ENCODE measurements around the gene PSMB10.

Gene PSMB10

GRCh38 chr16:67926181-67926750, 10.4 kb downstream of the PSMB10 start:
- no peak overlapping the region for H3K4me2 ChIP-seq (ENCODE audit: low read depth, low read length, poor library complexity, severe bottlenecking)
- H3K9ac ChIP-seq (ENCODE audit: low read length), result no peak overlapping the region
- H3K27ac ChIP-seq (ENCODE audit: low read depth, low read length), result no peak overlapping the region
- H3K9me3 ChIP-seq (ENCODE audit: insufficient read depth, low read length), result no peaks in the 10 kb centered on the region
- no peak for TF ChIP-seq EZH2phosphoT487 (conservative IDR thresholded peaks at IDR 0.05; ENCODE audit: low read length)
- TF ChIP-seq, protein P1, sequence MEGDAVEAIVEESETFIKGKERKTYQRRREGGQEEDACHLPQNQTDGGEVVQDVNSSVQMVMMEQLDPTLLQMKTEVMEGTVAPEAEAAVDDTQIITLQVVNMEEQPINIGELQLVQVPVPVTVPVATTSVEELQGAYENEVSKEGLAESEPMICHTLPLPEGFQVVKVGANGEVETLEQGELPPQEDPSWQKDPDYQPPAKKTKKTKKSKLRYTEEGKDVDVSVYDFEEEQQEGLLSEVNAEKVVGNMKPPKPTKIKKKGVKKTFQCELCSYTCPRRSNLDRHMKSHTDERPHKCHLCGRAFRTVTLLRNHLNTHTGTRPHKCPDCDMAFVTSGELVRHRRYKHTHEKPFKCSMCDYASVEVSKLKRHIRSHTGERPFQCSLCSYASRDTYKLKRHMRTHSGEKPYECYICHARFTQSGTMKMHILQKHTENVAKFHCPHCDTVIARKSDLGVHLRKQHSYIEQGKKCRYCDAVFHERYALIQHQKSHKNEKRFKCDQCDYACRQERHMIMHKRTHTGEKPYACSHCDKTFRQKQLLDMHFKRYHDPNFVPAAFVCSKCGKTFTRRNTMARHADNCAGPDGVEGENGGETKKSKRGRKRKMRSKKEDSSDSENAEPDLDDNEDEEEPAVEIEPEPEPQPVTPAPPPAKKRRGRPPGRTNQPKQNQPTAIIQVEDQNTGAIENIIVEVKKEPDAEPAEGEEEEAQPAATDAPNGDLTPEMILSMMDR (IDR thresholded peaks at IDR 0.05; ENCODE audit: insufficient read depth, low read length, poor library complexity, severe bottlenecking), result no peak
- H3K27me3 ChIP-seq (ENCODE audit: low read length), result no peaks in the 10 kb centered on the region
- H4K20me1 ChIP-seq (ENCODE audit: low read depth, low read length), result no peaks in the 10 kb centered on the region; the same call in 1 of the 2 replicates
- H3F3A ChIP-seq (ENCODE audit: insufficient read depth), result no peaks in the 10 kb centered on the region
- no peak overlapping the region for H3K4me3 ChIP-seq (ENCODE audit: insufficient read depth, low read length, poor library complexity, severe bottlenecking)
- no peaks in the 10 kb centered on the region for H3K9me2 ChIP-seq (replicated peaks; ENCODE audit: insufficient read depth, low read length)
- no peaks in the 10 kb centered on the region for H3K36me3 ChIP-seq (ENCODE audit: low read length)
- H2AFZ ChIP-seq (ENCODE audit: low read depth, low read length, severe bottlenecking), result no peak overlapping the region
- H3K79me2 ChIP-seq (ENCODE audit: insufficient read depth, low read length), result no peaks in the 10 kb centered on the region

DNA sequence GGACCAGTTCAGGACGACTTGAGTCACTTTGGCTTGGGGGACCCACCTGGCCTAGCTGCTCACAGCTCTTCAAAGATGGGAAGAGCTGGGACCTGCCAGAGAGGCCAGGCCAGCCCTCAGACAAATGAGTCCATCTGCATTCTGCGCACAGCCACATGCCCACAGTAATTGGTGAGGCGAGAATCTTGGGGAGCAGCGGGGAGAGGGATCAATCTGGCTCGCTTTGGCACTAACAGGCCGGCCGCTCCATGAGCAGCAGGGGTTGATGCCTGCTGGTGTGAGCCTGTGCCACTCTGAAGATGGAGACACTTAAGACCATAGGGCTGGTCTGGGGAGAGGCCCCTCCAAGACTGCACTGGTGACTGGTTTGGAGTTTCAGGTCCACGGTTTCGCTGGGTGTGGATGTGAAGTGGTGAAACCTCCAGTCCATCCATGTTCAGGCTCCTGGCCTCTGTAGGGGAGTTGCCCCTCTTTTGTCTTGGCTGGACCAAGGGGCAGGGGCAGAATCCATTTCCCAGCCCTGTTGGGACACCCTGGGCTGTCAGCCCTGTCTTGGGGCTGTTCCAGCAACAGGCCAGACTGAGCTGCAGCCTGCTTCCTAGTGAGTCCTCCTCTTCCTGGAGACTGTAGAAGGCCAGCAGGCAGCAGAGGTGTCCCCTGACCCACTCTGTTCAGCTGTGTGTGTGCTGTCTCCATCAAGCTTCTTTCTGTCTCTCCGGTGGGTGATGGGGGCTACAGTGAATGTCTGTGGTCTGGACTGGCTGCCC, 12.3 kb downstream of the PSMB10 start:
- TF ChIP-seq, protein P1 (IDR thresholded peaks at IDR 0.05; ENCODE audit: insufficient read depth, low read length, poor library complexity, severe bottlenecking), result no peak
- no peak for TF ChIP-seq EZH2phosphoT487 (conservative IDR thresholded peaks at IDR 0.05; ENCODE audit: low read length)
- no peaks in the 10 kb centered on the region; the same call in 1 of the 2 replicates for H4K20me1 ChIP-seq (ENCODE audit: low read depth, low read length)
- H3K4me2 ChIP-seq (ENCODE audit: low read depth, low read length, poor library complexity, severe bottlenecking), result no peak overlapping the region
- H3K9ac ChIP-seq (ENCODE audit: low read length), result no peak overlapping the region
- no peak overlapping the region for H3K27ac ChIP-seq (ENCODE audit: low read depth, low read length)
- no peaks in the 10 kb centered on the region for H3K9me3 ChIP-seq (ENCODE audit: insufficient read depth, low read length)
- H3K9me2 ChIP-seq (replicated peaks; ENCODE audit: insufficient read depth, low read length), result no peaks in the 10 kb centered on the region
- H3K36me3 ChIP-seq (ENCODE audit: low read length), result no peaks in the 10 kb centered on the region
- no peak overlapping the region for H2AFZ ChIP-seq (ENCODE audit: low read depth, low read length, severe bottlenecking)
- no peak overlapping the region for H3K4me3 ChIP-seq (ENCODE audit: insufficient read depth, low read length, poor library complexity, severe bottlenecking)
- H3K79me2 ChIP-seq (ENCODE audit: insufficient read depth, low read length), result no peaks in the 10 kb centered on the region
- no peaks in the 10 kb centered on the region for H3K27me3 ChIP-seq (ENCODE audit: low read length)
- H3F3A ChIP-seq (ENCODE audit: insufficient read depth), result no peaks in the 10 kb centered on the region

- no peaks in the 10 kb centered on the region for H3K27me3 ChIP-seq (ENCODE audit: low read length)
- no peaks in the 10 kb centered on the region for H3K9me3 ChIP-seq (ENCODE audit: insufficient read depth, low read length)
- no peaks in the 10 kb centered on the region for H3K9me2 ChIP-seq (replicated peaks; ENCODE audit: insufficient read depth, low read length)
- H3K4me3 ChIP-seq (ENCODE audit: insufficient read depth, low read length, poor library complexity, severe bottlenecking), result no peak overlapping the region
- no peaks in the 10 kb centered on the region for H3F3A ChIP-seq (ENCODE audit: insufficient read depth)
- H2AFZ ChIP-seq (ENCODE audit: low read depth, low read length, severe bottlenecking), result no peak overlapping the region
- no peak overlapping the region for H3K9ac ChIP-seq (ENCODE audit: low read length)
- TF ChIP-seq EZH2phosphoT487 (conservative IDR thresholded peaks at IDR 0.05; ENCODE audit: low read length), result no peak
- TF ChIP-seq, protein P1 (IDR thresholded peaks at IDR 0.05; ENCODE audit: insufficient read depth, low read length, poor library complexity, severe bottlenecking), result no peak
- no peaks in the 10 kb centered on the region for H3K36me3 ChIP-seq (ENCODE audit: low read length)
- no peaks in the 10 kb centered on the region for H3K79me2 ChIP-seq (ENCODE audit: insufficient read depth, low read length)
- H3K27ac ChIP-seq (ENCODE audit: low read depth, low read length), result no peak overlapping the region
- H3K4me2 ChIP-seq (ENCODE audit: low read depth, low read length, poor library complexity, severe bottlenecking), result no peak overlapping the region
- no peaks in the 10 kb centered on the region; the same call in 1 of the 2 replicates for H4K20me1 ChIP-seq (ENCODE audit: low read depth, low read length)
Observed at GRCh38 chr16:67923414-67924116, 13.1 kb downstream of the PSMB10 start.

All from SU-DHL-6 (cell line).